Measurements from ENCODE around the gene NBDY.

- no peak for TF ChIP-seq CTCF (conservative IDR thresholded peaks at IDR 0.05; ENCODE audit: low read length)
- TF ChIP-seq EZH2phosphoT487 (IDR thresholded peaks at IDR 0.05; ENCODE audit: borderline replicate concordance, low read depth, low read length): no peak
These were observed 32.1 kb downstream of the NBDY start for GRCh38 chrX:56761167-56761566.
